ENCODE measurements around the gene ASXL2. TPM values are rescaled to one million over a fixed set of nuclear protein-coding genes. Genes with fewer than 3 reads are reported as not detected.

Gene ASXL2
- total RNA-seq, 1 experiment from 2014 or later: 35.7 TPM

- H3K4me3 Mint-ChIP-seq (ENCODE audit: unreplicated experiment): no peak overlapping the region
- no peaks in the 10 kb centered on the region for H3K27me3 Mint-ChIP-seq (ENCODE audit: insufficient read depth, unreplicated experiment)
- POLR2A ChIA-PET: no interaction called here
- Histone ChIP-seq H3K36me3 (ENCODE audit: control insufficient read depth, insufficient read depth, low read length) (no peaks in the 10 kb centered on the region), H3K4me3 (ENCODE audit: low read depth, low read length) (no peak overlapping the region), H3K4me1 (peaks cover 19% of the 10 kb centered on the region), H3K9me3 (no peaks in the 10 kb centered on the region), H3K27me3 (replicated peaks; ENCODE audit: control insufficient read depth, insufficient read depth, low read length) (no peaks in the 10 kb centered on the region; the same call in 1 of the 2 replicates)
- TF ChIP-seq CTCF (IDR thresholded peaks at IDR 0.05; ENCODE audit: insufficient read depth in 1 of 2, low read depth in 1 of 2, low read length in 1 of 2, severe bottlenecking in 1 of 2, unreplicated experiment in 1 of 2): no peak
- no peaks in the 10 kb centered on the region for H3K36me3 Mint-ChIP-seq (ENCODE audit: insufficient read depth, unreplicated experiment)
- intact Hi-C loops (cut with micrococcal nuclease; ENCODE audit: unreplicated experiment): no loop called here
- no peaks in the 10 kb centered on the region for H3K9me3 Mint-ChIP-seq (ENCODE audit: unreplicated experiment)
- no peak for DNase-seq
- peaks cover 9% of the 10 kb centered on the region for H3K4me1 Mint-ChIP-seq (ENCODE audit: low read depth, unreplicated experiment)
- peak overlapping the region; percentile 40 for H3K27ac Mint-ChIP-seq (ENCODE audit: unreplicated experiment)
- CTCF ChIA-PET: interaction anchor here (0.5 to 1.2 kb wide), 2 partner anchors 14 to 16 kb away, joined by 3 to 6 read pairs; no protein-coding TSS in a partner anchor
- no TSS peak for BruUV-seq (replicated peaks)
Observed at GRCh38 chr2:25685741-25686140, 192.5 kb downstream of the ASXL2 start.

- Histone ChIP-seq H3K4me1 (peaks cover 11% of the 10 kb centered on the region), H3K27me3 (replicated peaks; ENCODE audit: control insufficient read depth, insufficient read depth, low read length) (no peaks in the 10 kb centered on the region), H3K9me3 (no peaks in the 10 kb centered on the region), H3K36me3 (ENCODE audit: control insufficient read depth, insufficient read depth, low read length) (no peaks in the 10 kb centered on the region), H3K4me3 (ENCODE audit: low read depth, low read length) (no peak overlapping the region)
- intact Hi-C loops (cut with micrococcal nuclease; ENCODE audit: unreplicated experiment): no loop called here
- DNase-seq: no peak
- H3K27ac Mint-ChIP-seq (ENCODE audit: unreplicated experiment): no peak overlapping the region
- BruUV-seq (replicated peaks): no TSS peak
- ChIA-PET POLR2A (no interaction called here), CTCF (interaction anchor here (0.5 kb wide), 1 partner anchor 17 kb away, joined by 3 read pairs; no protein-coding TSS in a partner anchor)
- H3K9me3 Mint-ChIP-seq (ENCODE audit: unreplicated experiment): no peaks in the 10 kb centered on the region
- TF ChIP-seq CTCF (IDR thresholded peaks at IDR 0.05; ENCODE audit: insufficient read depth in 1 of 2, low read depth in 1 of 2, low read length in 1 of 2, severe bottlenecking in 1 of 2, unreplicated experiment in 1 of 2): no peak
- peaks cover 9% of the 10 kb centered on the region for H3K4me1 Mint-ChIP-seq (ENCODE audit: low read depth, unreplicated experiment)
- no peaks in the 10 kb centered on the region for H3K27me3 Mint-ChIP-seq (ENCODE audit: insufficient read depth, unreplicated experiment)
- H3K36me3 Mint-ChIP-seq (ENCODE audit: insufficient read depth, unreplicated experiment): no peaks in the 10 kb centered on the region
- no peak overlapping the region for H3K4me3 Mint-ChIP-seq (ENCODE audit: unreplicated experiment)
Observed at GRCh38 chr2:25684577-25685473, 193.5 kb downstream of the ASXL2 start.

Other genes with a start within 250 kb of the ASXL2 start
- 47.2 and 50.4 TPM in 2 replicates for gene DTNB, start 204.9 kb downstream of the ASXL2 start, total RNA-seq (2022)
- gene KIF3C, start 104.0 kb upstream of the ASXL2 start, total RNA-seq (2022): 7.1 and 9.2 TPM in 2 replicates
- 203 and 213 TPM in 2 replicates for gene RAB10, start 155.6 kb upstream of the ASXL2 start, total RNA-seq (2022)